ENCODE measurements around the gene TRPM4.
A peak's percentile ranks its signal among the peaks of the same experiment; 100 is the strongest.
"Not testable (repeated sequence)": the region's sequence is repeated elsewhere in the genome, so short reads cannot be mapped to it uniquely, and the experiment has no call there.

Gene TRPM4

GRCh38 chr19:49157445-49158224, at the start of gene TRPM4:
Gene TRPM4 (plus strand): TSS chr19:49157792. CDS start chr19:49157867, 75 bp downstream.
- no peak for DNase-seq (ENCODE audit: low read depth in 2 of 2)

GRCh38 chr19:49109051-49109450, 48.5 kb upstream of the TRPM4 start:
- no peak for DNase-seq (ENCODE audit: low read depth in 2 of 2)

GRCh38 chr19:49109569-49110233, 47.9 kb upstream of the TRPM4 start:
- DNase-seq (ENCODE audit: low read depth in 2 of 2), result no peak

GRCh38 chr19:49110567-49110966, 47.0 kb upstream of the TRPM4 start:
- no peak for DNase-seq (ENCODE audit: low read depth in 2 of 2)

- DNase-seq (ENCODE audit: low read depth in 2 of 2), result no peak
Measured at GRCh38 chr19:49111218-49111998, 46.2 kb upstream of the TRPM4 start.

- DNase-seq (ENCODE audit: low read depth in 2 of 2), result peak; percentile 43 to 44
Measured at GRCh38 chr19:49113762-49114629, 43.6 kb upstream of the TRPM4 start, which contains the start of gene LIN7B. Gene LIN7B (plus strand): TSS chr19:49114370. CDS start chr19:49114405, 35 bp downstream.

- no peak for DNase-seq (ENCODE audit: low read depth in 2 of 2)
Measured at GRCh38 chr19:49114630-49115363, 42.8 kb upstream of the TRPM4 start.

- DNase-seq (ENCODE audit: low read depth in 2 of 2), result no peak
Measured at GRCh38 chr19:49116544-49116943, 41.0 kb upstream of the TRPM4 start.

GRCh38 chr19:49117677-49118564, 39.7 kb upstream of the TRPM4 start:
- no peak for DNase-seq (ENCODE audit: low read depth in 2 of 2)

- peak; percentile 91 for DNase-seq (ENCODE audit: low read depth in 2 of 2)
Measured at GRCh38 chr19:49118565-49119410, 38.8 kb upstream of the TRPM4 start, which contains the start of gene C19orf73. Gene C19orf73 (minus strand): TSS chr19:49119143. CDS start chr19:49119022, 121 bp downstream.

- DNase-seq (ENCODE audit: low read depth in 2 of 2), result no peak
Measured at GRCh38 chr19:49119411-49120324, 37.9 kb upstream of the TRPM4 start, which contains the start of gene PPFIA3. Gene PPFIA3 (plus strand): TSS chr19:49119544. CDS start chr19:49127874, 8,330 bp downstream.

- no peak for DNase-seq (ENCODE audit: low read depth in 2 of 2)
Measured at GRCh38 chr19:49120325-49120683, 37.3 kb upstream of the TRPM4 start.

- DNase-seq (ENCODE audit: low read depth in 2 of 2), result no peak
Measured at GRCh38 chr19:49120868-49121267, 36.7 kb upstream of the TRPM4 start.

- DNase-seq (ENCODE audit: low read depth in 2 of 2), result not testable (repeated sequence)
Measured at GRCh38 chr19:49121841-49122240, 35.8 kb upstream of the TRPM4 start.

GRCh38 chr19:49123285-49123684, 34.3 kb upstream of the TRPM4 start:
- DNase-seq (ENCODE audit: low read depth in 2 of 2), result not testable (repeated sequence)

- DNase-seq (ENCODE audit: low read depth in 2 of 2), result no peak
Measured at GRCh38 chr19:49125025-49125731, 32.4 kb upstream of the TRPM4 start.

- DNase-seq (ENCODE audit: low read depth in 2 of 2), result no peak
Measured at GRCh38 chr19:49126575-49126974, 31.0 kb upstream of the TRPM4 start.

Measured in stimulated activated CD8-positive, alpha-beta memory T cell treated with anti-CD3 and anti-CD28 coated beads, Interleukin-7, amount 100 ng/mL, for 1 hour (primary cell).